GM12878 (cell line): ENCODE results near the gene IFNAR1.

Experiments
- ATF3 ChIP-seq: IDR thresholded peaks from 2 replicates; pipeline ENCODE4 v1.6.1; 2011; ENCODE audit warnings: low read depth, mild to moderate bottlenecking, low read length, moderate library complexity, borderline replicate concordance; ENCODE audit errors: extremely low read depth
- CTCF ChIP-seq, 3 experiments: IDR thresholded peaks in 2 of 3; conservative IDR thresholded peaks in 1 of 3; 2 replicates each; pipeline ENCODE4 v1.5.1; 2011; ENCODE audit warnings: low read depth in 3 of 3, low read length in 3 of 3, mild to moderate bottlenecking in 3 of 3, control low read depth in 2 of 3, moderate library complexity in 2 of 3, inconsistent platforms in 1 of 3, mixed read lengths in 1 of 3; ENCODE audit not compliant: control insufficient read depth in 2 of 3, insufficient read depth in 1 of 3; ENCODE audit errors: extremely low read depth in 1 of 3
- E2F4 ChIP-seq: IDR thresholded peaks from 2 replicates; pipeline ENCODE4 v1.6.1; 2012; ENCODE audit warnings: low read depth, low read length, improper control_type of control experiment
- EP300 ChIP-seq, 2 experiments: fragments of 150-350 bp in 1 of 2; IDR thresholded peaks; 2 replicates each; pipeline ENCODE4 v1.6.1; 2011 to 2012; ENCODE audit warnings: low read depth in 2 of 2, low read length in 2 of 2, borderline replicate concordance in 1 of 2, improper control_type of control experiment in 1 of 2, inconsistent platforms in 1 of 2; ENCODE audit not compliant: control insufficient read depth in 1 of 2
- KDM1A ChIP-seq: fragments of 200-600 bp; sonication (generic); IDR thresholded peaks from 2 replicates; pipeline ENCODE4 v1.6.1; 2016; ENCODE audit warnings: borderline replicate concordance
- SIN3A ChIP-seq: IDR thresholded peaks from 2 replicates; pipeline ENCODE4 v1.6.1; 2012; ENCODE audit warnings: low read depth, low read length, improper control_type of control experiment
- ZZZ3 ChIP-seq: IDR thresholded peaks from 2 replicates; pipeline ENCODE4 v1.6.1; 2011; ENCODE audit warnings: low read depth; ENCODE audit not compliant: control insufficient read depth, insufficient read length

GRCh38 chr21:33371366-33371765, 46.6 kb downstream of the IFNAR1 start:
- no peak for TF ChIP-seq EP300 (IDR thresholded peaks at IDR 0.05; ENCODE audit: borderline replicate concordance in 1 of 2, control insufficient read depth in 1 of 2, low read depth in 2 of 2, low read length in 2 of 2)
- no peak for TF ChIP-seq E2F4
- no peak for TF ChIP-seq KDM1A
- TF ChIP-seq ZZZ3 = no peak
- no peak for TF ChIP-seq CTCF (IDR thresholded peaks at IDR 0.05 in 2 of 3, conservative IDR thresholded peaks at IDR 0.05 in 1 of 3; ENCODE audit: control insufficient read depth in 2 of 3, extremely low read depth in 1 of 3, insufficient read depth in 1 of 3, low read depth in 3 of 3, low read length in 3 of 3)
- no peak for TF ChIP-seq SIN3A
- TF ChIP-seq ATF3 = no peak
